Purkinje cell (primary cell): ENCODE data around the gene PPIH. TPM values are rescaled to one million over a fixed set of nuclear protein-coding genes. Genes with fewer than 3 reads are reported as not detected.

Experiments used
- polyA plus RNA-seq: library from polyadenylated mRNA; unstranded; fragments of >200 nt; fragmentation: Nextera tagmentation; gene quantifications from 2 replicates; pipeline ENCODE4 v1.2.1, GENCODE V29; 2014

The PPIH gene
- 33.0 and 47.1 TPM in 2 replicates for polyA plus RNA-seq

DNA sequence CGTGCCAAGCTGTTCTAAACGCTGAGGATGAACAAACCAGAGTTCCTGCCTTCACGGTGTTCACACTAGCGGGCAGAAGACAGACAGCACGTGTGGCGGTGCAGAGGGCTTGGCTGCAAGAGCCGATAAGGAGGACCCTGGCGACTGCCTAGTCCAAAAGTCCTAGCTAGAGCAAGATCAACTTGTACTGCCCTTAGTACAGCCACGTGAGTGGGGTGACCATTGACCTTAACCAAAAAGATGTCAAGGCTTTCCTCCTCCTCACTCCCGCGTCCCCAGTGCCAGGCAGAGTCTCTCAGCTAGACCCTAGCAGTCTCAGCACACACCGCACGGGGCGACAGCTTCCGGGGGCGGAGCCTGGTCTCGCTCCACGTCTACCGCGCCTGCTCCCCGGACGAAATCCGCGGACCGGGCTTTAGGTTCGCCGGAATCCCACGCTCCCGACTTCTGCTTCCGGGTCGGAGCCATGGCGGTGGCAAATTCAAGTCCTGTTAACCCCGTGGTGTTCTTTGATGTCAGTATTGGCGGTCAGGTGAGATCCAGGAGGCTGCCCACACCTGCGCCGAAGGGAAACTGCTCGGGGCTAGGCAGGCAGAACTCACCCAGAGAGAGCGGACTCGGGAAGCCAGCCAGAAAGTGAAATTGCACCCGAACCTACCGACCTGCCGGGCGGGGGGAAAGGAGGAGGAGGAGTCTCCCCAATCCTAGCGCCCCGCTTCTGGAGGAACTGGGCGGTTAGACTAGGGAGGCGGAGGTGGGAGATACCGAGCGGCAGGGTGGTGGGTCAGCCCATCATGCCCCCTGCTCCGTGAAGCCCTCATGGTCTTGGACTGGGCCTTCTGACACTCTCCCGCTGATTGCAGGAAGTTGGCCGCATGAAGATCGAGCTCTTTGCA lies at the start of gene PPIH:
PPIH (plus strand) TSS at position 443 of the 896 bp plus-strand sequence; CDS start at position 467, 24 bp downstream.

DNA sequence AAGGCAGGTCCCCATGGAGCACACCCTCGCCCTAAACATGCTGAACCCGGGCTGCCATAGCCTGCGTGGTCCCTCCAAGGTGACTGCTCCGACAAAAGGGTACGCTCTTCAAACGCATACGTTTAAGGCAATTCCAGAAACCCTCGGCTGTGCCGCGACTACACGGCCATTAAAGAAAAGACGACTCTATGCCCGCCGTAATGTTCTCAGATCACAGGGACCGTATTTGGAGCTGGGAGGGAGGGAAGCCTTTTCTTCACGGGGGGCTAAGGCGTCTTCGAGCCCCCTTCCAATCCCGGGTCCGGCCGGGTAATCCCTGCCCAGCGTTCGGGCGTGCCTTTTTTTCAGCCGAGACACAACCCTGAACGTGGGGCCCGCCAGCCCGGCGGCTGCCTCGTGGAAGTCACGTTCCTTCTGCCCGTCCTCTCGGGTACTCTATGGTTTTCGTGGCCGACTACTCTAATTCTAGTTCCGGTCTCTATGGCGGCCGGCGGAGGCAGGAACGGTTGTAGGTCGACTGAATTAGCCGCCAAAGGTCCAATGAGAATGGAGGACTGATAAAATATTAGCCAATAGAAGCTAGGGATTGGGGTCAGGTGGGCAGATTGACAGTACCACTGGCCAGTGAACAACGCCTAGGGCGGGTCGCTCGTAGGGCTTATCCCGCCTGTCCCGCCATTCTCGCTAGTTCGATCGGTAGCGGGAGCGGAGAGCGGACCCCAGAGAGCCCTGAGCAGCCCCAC lies 23.7 kb downstream of the PPIH start, which contains the start of gene YBX1:
YBX1 (plus strand) TSS at position 678 of the 743 bp plus-strand sequence. CDS start 148 bp downstream, outside the sequence.

Other genes starting within 250 kb of the PPIH start
- gene ZMYND12, start 202.4 kb upstream of the PPIH start, polyA plus RNA-seq: 4.7 and 9.0 TPM in 2 replicates
- gene PPCS, start 201.9 kb upstream of the PPIH start, polyA plus RNA-seq: 110 and 116 TPM in 2 replicates
- 5.3 and 10.0 TPM in 2 replicates for gene CCDC30, start 195.1 kb upstream of the PPIH start, polyA plus RNA-seq
- 43.8 and 52.3 TPM in 2 replicates for gene YBX1, start 24.0 kb downstream of the PPIH start, polyA plus RNA-seq
- gene CLDN19, start 81.8 kb downstream of the PPIH start, polyA plus RNA-seq: not detected in 2 replicates
- gene P3H1, start 108.6 kb downstream of the PPIH start, polyA plus RNA-seq: not detected in 2 replicates
- 1.7 and 4.1 TPM in 2 replicates for gene C1orf50, start 108.8 kb downstream of the PPIH start, polyA plus RNA-seq
- gene TMEM269, start 126.6 kb downstream of the PPIH start, polyA plus RNA-seq: not detected in 2 replicates
- 0.95 and 4.3 TPM in 2 replicates for gene ERMAP, start 158.7 kb downstream of the PPIH start, polyA plus RNA-seq
- gene SVBP, start 159.0 kb downstream of the PPIH start, polyA plus RNA-seq: 40.0 and 48.9 TPM in 2 replicates
- gene ZNF691, start 188.2 kb downstream of the PPIH start, polyA plus RNA-seq: 0.29 and 2.4 TPM in 2 replicates